ENCODE results near the gene NCOR1.

NCOR1 gene

GRCh38 chr17:16001226-16001897, 214.0 kb downstream of the NCOR1 start:
- H3K27ac Mint-ChIP-seq, result no peak overlapping the region
- H3K36me3 Mint-ChIP-seq (ENCODE audit: low read depth), result peaks cover 63% of the 10 kb centered on the region
- peak overlapping the region; percentile 94 for H3K4me3 Mint-ChIP-seq
- H3K9me3 Mint-ChIP-seq, result peaks cover 22% of the 10 kb centered on the region
- peaks cover 19% of the 10 kb centered on the region for H3K4me1 Mint-ChIP-seq
- peaks cover 5% of the 10 kb centered on the region for H3K27me3 Mint-ChIP-seq (ENCODE audit: low read depth, poor library complexity)
- DNase-seq, result no peak
- TF ChIP-seq, protein P1, sequence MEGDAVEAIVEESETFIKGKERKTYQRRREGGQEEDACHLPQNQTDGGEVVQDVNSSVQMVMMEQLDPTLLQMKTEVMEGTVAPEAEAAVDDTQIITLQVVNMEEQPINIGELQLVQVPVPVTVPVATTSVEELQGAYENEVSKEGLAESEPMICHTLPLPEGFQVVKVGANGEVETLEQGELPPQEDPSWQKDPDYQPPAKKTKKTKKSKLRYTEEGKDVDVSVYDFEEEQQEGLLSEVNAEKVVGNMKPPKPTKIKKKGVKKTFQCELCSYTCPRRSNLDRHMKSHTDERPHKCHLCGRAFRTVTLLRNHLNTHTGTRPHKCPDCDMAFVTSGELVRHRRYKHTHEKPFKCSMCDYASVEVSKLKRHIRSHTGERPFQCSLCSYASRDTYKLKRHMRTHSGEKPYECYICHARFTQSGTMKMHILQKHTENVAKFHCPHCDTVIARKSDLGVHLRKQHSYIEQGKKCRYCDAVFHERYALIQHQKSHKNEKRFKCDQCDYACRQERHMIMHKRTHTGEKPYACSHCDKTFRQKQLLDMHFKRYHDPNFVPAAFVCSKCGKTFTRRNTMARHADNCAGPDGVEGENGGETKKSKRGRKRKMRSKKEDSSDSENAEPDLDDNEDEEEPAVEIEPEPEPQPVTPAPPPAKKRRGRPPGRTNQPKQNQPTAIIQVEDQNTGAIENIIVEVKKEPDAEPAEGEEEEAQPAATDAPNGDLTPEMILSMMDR (IDR thresholded peaks at IDR 0.05), result no peak

- Mint-ChIP-seq H3K27me3 (ENCODE audit: low read depth, poor library complexity) (peaks cover 5% of the 10 kb centered on the region), H3K4me3 (peak overlapping the region; percentile 94), H3K4me1 (peaks cover 19% of the 10 kb centered on the region), H3K36me3 (ENCODE audit: low read depth) (peaks cover 57% of the 10 kb centered on the region), H3K9me3 (peaks cover 22% of the 10 kb centered on the region), H3K27ac (peak overlapping the region; percentile 32)
- DNase-seq, result peak; percentile 62
- TF ChIP-seq, protein P1 (IDR thresholded peaks at IDR 0.05), result no peak
These were observed 215.1 kb downstream of the NCOR1 start for GRCh38 chr17:15999974-16000827.

DNA sequence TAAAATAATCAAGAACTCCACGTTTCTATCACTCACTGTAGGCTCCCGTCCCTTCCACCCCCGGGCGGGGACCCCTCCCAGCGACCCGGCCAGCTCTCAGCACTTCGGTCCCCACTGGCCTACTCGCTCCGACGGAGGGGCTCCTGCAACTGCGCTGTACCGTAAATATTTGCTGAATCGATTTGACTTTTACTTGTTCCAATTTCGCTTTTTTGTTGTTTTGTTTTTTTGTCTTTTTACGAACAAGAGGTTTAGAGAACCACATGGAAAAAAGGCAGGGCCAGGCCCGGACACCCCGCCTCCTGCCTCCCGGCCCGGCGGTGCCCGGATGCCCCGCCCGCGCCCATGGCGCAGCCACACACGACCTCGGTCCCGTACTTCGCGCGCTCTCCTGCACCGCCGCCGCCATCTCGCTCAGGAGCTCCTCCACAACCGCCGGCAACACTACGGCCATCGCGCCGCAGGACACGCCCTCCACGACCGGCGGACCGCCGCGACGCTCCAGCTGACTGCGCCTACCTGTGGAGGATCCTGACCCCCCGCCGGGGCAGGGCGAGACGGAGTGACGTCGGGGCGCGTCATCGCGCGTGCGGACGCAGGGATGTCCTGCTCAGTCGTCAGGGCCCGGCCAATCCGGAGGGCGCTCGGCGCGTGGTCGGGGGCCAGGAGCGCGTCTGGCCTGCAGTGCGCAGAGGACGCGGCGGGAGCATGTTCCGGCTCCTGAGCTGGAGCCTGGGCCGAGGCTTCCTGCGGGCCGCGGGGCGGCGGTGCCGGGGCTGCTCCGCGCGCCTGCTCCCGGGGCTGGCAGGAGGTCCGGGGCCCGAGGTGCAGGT, 216.0 kb downstream of the NCOR1 start, which contains the start of the genes TTC19 and ZSWIM7:
Gene TTC19, plus strand, starts transcription at position 684 of the 833 bp plus-strand sequence. Its CDS starts 25 bp downstream, at position 709.
Gene ZSWIM7, minus strand, starts transcription at position 564 of the 833 bp plus-strand sequence. Its CDS starts 110 bp downstream, at position 454.
- peak within 1 kb of the TSS; percentile 94 for H3K4me3 Mint-ChIP-seq
- H3K27me3 Mint-ChIP-seq (ENCODE audit: low read depth, poor library complexity), result peaks cover 5% of the 10 kb centered on the region
- DNase-seq, result peak; percentile 92
- TF ChIP-seq, protein P1 (IDR thresholded peaks at IDR 0.05), result no peak
- H3K27ac Mint-ChIP-seq, result peak within 1 kb of the TSS; percentile 97
- H3K36me3 Mint-ChIP-seq (ENCODE audit: low read depth), result peaks cover 55% of the 10 kb centered on the region
- H3K4me1 Mint-ChIP-seq, result peaks cover 19% of the 10 kb centered on the region
- H3K9me3 Mint-ChIP-seq, result peaks cover 22% of the 10 kb centered on the region

DNA sequence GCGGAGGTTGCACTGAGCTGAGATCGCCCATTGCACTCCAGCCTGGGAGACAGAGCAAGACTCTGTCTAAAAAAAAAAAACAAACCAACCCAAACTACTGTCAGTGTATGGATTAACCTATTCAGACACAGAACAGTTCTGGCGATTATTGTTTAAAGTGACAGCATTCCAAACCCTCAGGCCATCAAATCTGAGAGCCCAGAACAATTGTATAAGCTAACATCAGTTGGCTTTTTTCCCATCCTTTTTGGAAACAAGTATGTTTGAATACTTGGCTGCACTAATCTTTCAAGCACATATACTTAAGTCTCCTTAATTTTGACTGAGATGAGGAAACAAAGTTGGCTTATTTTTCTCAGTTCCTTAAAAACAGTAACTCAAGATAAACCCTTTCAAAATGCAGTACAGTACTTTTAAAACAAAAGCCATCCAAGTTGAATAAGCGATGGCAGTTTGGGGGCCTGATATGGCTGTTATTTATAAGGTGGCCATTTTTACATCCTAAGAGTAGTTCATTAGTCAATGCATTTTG, 217.2 kb downstream of the NCOR1 start:
- no peak for DNase-seq
- Mint-ChIP-seq H3K4me1 (peaks cover 19% of the 10 kb centered on the region), H3K27me3 (ENCODE audit: low read depth, poor library complexity) (peaks cover 5% of the 10 kb centered on the region), H3K27ac (no peak overlapping the region), H3K9me3 (peaks cover 22% of the 10 kb centered on the region), H3K4me3 (peak overlapping the region; percentile 93), H3K36me3 (ENCODE audit: low read depth) (peaks cover 53% of the 10 kb centered on the region)
- TF ChIP-seq, protein P1 (IDR thresholded peaks at IDR 0.05), result no peak

DNA sequence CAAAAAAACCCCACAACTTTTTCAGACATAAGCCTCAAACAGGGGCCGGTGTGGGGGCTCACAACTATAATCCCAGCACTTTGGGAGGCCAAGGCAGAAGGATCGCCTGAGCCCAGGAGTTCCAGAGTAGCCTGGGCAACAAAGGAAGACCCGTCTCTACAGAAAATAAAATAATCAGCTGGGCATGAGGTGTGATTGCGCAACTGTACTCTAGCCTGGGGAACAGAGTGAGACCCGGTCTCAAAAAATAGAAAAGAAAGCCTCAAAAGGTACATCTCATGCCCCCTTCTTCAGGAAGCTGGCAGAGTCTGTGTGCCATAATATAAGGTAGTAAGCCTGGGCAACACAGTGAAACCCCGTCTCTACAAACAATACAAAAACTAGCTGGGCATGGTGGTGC, 219.0 kb downstream of the NCOR1 start:
- Mint-ChIP-seq H3K4me1 (peaks cover 10% of the 10 kb centered on the region), H3K36me3 (ENCODE audit: low read depth) (peaks cover 39% of the 10 kb centered on the region), H3K4me3 (no peak overlapping the region), H3K27ac (no peak overlapping the region), H3K27me3 (ENCODE audit: low read depth, poor library complexity) (no peaks in the 10 kb centered on the region), H3K9me3 (peaks cover 5% of the 10 kb centered on the region)
- DNase-seq, result no peak
- TF ChIP-seq, protein P1 (IDR thresholded peaks at IDR 0.05), result no peak
